Measurements from ENCODE around the gene BCAT1.

GRCh38 chr12:24948420-24948756 lies 513 bp downstream of the BCAT1 start:
- TF ChIP-seq CTCF (IDR thresholded peaks at IDR 0.05) (no peak), POLR2A (IDR thresholded peaks at IDR 0.05) (no peak)
